ENCODE data around the gene HNRNPLL.
"Not testable (repeated sequence)": the region's sequence is repeated elsewhere in the genome, so short reads cannot be mapped to it uniquely, and the experiment has no call there.

HNRNPLL gene

DNA sequence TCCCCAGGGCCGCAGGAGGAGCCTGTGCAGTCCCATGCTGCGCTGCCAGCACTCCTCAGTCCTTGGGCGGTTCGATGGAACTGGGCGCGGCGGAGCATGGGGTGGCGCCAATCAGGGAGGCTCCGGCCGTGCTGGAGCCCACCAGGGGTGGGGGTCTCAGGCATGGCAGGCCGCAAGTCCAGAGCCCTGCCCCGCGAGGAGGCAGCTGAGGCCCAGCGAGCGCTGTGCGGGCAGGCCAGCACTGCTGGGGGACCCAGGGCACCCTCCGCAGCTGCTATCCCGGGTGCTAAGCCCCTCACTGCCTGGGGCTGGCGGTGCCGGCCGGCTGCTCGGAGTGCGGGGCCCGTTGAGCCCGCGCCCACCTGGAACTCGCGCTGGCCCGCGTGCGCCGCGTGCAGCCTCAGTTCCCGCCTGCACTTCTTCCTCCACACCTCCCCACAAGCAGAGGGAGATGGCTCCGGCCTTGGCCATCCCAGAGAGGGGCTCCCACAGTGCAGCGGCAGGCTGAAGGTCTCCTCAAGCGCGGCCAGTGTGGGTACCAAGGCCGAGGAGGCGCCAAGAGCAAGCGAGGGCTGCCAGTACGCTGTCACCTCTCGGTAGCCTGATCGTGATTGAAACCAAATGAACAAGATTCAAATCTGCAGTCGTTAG, 40.4 kb upstream of the HNRNPLL start:
- Histone ChIP-seq H3K36me3 (no peaks in the 10 kb centered on the region), H3K9me3 (ENCODE audit: severe bottlenecking) (peaks cover 11% of the 10 kb centered on the region), H3K27me3 (ENCODE audit: insufficient read depth, low read depth, severe bottlenecking) (no peaks in the 10 kb centered on the region), H3K4me3 (ENCODE audit: low read depth, low read length) (no peak overlapping the region), H3K27ac (no peak overlapping the region)
- no peak for DNase-seq
- TF ChIP-seq CTCF (IDR thresholded peaks at IDR 0.05; ENCODE audit: low read depth, low read length): no peak

- peaks cover 11% of the 10 kb centered on the region for H3K9me3 ChIP-seq (ENCODE audit: severe bottlenecking)
- not testable (repeated sequence) for H3K36me3 ChIP-seq; H3K27me3 ChIP-seq (ENCODE audit: insufficient read depth, low read depth, severe bottlenecking); H3K27ac ChIP-seq; DNase-seq; H3K4me3 ChIP-seq (ENCODE audit: low read depth, low read length)
These were observed 39.8 kb upstream of the HNRNPLL start for GRCh38 chr2:38642373-38643017.

DNA sequence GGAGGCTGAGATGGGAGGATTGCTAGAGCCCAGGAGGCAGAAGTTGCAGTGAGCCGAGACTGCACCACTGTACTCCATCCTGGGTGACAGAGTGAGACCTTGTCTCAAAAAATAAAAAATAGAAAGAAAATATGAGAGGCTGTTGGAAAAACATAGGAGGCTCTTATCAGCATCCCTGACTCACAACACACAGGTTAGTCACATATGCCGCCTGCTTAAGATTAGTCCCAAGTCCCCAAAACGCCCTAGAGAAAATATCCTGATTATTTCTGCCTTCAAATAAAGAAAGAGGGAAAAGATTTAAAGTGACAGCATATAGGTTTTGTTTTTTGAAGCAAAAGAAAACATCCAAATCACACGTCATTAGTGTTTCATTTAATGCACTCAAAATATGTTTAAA, 33.3 kb upstream of the HNRNPLL start:
- TF ChIP-seq CTCF (IDR thresholded peaks at IDR 0.05; ENCODE audit: low read depth, low read length): no peak
- no peaks in the 10 kb centered on the region for H3K27me3 ChIP-seq (ENCODE audit: insufficient read depth, low read depth, severe bottlenecking)
- DNase-seq: no peak
- H3K36me3 ChIP-seq: no peaks in the 10 kb centered on the region
- H3K4me3 ChIP-seq (ENCODE audit: low read depth, low read length): no peak overlapping the region
- H3K9me3 ChIP-seq (ENCODE audit: severe bottlenecking): no peaks in the 10 kb centered on the region
- no peak overlapping the region for H3K27ac ChIP-seq

DNA sequence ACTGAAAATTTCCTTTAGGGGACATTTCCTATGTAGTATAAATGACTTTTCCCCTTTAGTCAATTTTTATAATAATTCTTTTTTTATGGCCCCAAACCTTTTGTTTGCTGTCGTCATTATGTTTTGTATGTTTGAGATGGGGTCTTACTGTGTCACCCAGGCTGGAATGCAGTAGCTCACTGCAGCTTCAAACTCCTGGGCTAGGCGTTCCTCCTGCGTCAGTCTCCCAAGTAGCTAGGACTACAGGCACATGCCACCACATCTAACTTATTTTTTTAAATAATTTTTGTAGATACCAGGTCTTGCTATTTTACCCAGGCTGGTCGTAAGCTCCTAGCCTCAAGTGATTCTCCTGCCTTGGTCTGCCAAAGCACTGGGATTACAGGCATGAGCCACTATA, 32.4 kb upstream of the HNRNPLL start:
- H3K36me3 ChIP-seq: no peaks in the 10 kb centered on the region
- H3K9me3 ChIP-seq (ENCODE audit: severe bottlenecking): no peaks in the 10 kb centered on the region
- H3K27me3 ChIP-seq (ENCODE audit: insufficient read depth, low read depth, severe bottlenecking): no peaks in the 10 kb centered on the region
- H3K27ac ChIP-seq: no peak overlapping the region
- H3K4me3 ChIP-seq (ENCODE audit: low read depth, low read length): no peak overlapping the region
- no peak for DNase-seq
- no peak for TF ChIP-seq CTCF (IDR thresholded peaks at IDR 0.05; ENCODE audit: low read depth, low read length)

GRCh38 chr2:38634684-38635083, 32.0 kb upstream of the HNRNPLL start:
- no peak for DNase-seq
- no peak overlapping the region for H3K27ac ChIP-seq
- H3K27me3 ChIP-seq (ENCODE audit: insufficient read depth, low read depth, severe bottlenecking): no peaks in the 10 kb centered on the region
- TF ChIP-seq CTCF (IDR thresholded peaks at IDR 0.05; ENCODE audit: low read depth, low read length): no peak
- H3K4me3 ChIP-seq (ENCODE audit: low read depth, low read length): no peak overlapping the region
- no peaks in the 10 kb centered on the region for H3K9me3 ChIP-seq (ENCODE audit: severe bottlenecking)
- H3K36me3 ChIP-seq: no peaks in the 10 kb centered on the region

DNA sequence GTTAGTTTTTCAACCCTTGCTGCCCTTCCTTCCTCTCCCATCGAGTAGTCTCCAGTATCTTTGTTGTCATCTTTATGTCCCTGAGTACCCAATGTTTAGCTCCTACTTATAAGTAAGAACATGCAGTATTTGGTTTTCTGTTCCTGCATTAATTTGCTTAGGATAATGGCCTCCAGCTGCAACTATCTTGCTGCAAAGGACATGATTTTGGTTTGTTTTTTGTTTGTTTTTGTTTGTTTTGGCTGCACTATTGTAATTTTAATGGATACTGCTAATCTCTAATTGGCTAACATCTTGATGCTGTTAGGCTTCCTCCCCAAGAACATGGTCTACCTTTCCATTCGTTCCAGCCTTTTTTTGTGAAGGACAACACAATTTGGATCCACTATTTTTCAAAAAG, 31.2 kb upstream of the HNRNPLL start:
- no peak overlapping the region for H3K27ac ChIP-seq
- no peaks in the 10 kb centered on the region for H3K27me3 ChIP-seq (ENCODE audit: insufficient read depth, low read depth, severe bottlenecking)
- H3K9me3 ChIP-seq (ENCODE audit: severe bottlenecking): no peaks in the 10 kb centered on the region
- no peak for TF ChIP-seq CTCF (IDR thresholded peaks at IDR 0.05; ENCODE audit: low read depth, low read length)
- no peaks in the 10 kb centered on the region for H3K36me3 ChIP-seq
- no peak overlapping the region for H3K4me3 ChIP-seq (ENCODE audit: low read depth, low read length)
- DNase-seq: no peak

Data from WERI-Rb-1 (cell line).